NCI-H345 (cell line): Measurements from ENCODE around the gene RNF138.
"Not testable (repeated sequence)": the region's sequence is repeated elsewhere in the genome, so short reads cannot be mapped to it uniquely, and the experiment has no call there.

ENCODE experiments used
- DNase-seq: peaks from one replicate; lab custom pipeline; 2025; lab: John Stamatoyannopoulos, UW

The RNF138 gene, protein sequence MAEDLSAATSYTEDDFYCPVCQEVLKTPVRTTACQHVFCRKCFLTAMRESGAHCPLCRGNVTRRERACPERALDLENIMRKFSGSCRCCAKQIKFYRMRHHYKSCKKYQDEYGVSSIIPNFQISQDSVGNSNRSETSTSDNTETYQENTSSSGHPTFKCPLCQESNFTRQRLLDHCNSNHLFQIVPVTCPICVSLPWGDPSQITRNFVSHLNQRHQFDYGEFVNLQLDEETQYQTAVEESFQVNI

DNA sequence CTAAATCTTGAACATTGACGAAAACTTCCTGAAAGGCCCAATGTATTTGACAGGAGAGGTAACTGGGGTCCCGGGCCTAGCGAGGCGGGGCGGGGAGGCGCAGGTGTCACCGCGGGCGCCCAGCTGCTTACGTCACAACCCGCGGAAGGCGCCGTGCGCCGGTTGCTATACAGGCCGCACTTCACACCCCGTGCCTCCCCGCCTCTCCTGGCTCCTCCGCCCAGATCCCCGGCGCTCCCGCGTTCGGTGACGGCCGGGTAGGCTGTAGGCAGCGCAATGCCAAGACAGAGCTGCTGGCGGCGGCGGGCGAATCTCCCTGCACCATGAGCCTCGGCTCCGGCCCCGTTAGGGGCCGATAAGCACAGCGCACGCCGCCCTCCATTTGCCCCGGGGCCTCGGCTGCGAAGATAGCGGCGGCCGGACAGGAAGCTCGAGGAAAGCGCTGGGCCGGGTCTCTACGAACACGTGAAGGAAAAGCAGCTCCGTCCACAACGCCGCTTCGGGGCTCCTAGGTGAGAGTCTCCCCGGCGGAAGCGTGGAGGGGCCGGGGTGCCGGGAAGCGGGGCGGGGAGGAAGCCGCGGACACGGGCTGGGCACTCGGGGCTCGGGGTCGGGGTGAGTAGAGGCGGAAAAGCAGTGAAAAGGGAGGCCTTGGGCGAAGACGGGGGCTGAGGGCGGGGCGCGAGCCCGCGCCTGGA, at the start of gene RNF138:
Gene RNF138, plus strand, starts transcription at position 151 of the 698 bp plus-strand sequence. CDS start 903 bp downstream, outside the sequence.
- DNase-seq, result peak; percentile 90

DNA sequence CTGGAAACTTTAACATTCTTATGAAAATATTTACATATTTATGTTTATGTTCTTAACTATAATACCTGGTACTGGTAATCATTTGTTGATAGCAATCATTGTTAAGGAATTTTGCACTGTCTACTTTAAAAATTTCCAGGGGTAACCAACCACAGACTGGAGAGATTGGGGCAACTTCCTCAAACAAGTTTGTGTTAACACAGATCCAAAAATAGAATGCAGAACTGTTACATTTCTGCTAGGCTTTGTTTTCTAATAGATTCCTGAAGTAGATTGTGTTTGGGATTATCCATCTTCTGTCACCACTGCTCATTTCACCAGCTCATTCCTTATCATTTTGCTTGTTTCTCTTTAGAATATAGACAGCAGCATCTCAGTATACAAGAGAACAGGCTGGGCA, 49.3 kb upstream of the RNF138 start:
- no peak for DNase-seq

GRCh38 chr18:32048507-32049091, 43.1 kb upstream of the RNF138 start:
- no peak for DNase-seq

DNA sequence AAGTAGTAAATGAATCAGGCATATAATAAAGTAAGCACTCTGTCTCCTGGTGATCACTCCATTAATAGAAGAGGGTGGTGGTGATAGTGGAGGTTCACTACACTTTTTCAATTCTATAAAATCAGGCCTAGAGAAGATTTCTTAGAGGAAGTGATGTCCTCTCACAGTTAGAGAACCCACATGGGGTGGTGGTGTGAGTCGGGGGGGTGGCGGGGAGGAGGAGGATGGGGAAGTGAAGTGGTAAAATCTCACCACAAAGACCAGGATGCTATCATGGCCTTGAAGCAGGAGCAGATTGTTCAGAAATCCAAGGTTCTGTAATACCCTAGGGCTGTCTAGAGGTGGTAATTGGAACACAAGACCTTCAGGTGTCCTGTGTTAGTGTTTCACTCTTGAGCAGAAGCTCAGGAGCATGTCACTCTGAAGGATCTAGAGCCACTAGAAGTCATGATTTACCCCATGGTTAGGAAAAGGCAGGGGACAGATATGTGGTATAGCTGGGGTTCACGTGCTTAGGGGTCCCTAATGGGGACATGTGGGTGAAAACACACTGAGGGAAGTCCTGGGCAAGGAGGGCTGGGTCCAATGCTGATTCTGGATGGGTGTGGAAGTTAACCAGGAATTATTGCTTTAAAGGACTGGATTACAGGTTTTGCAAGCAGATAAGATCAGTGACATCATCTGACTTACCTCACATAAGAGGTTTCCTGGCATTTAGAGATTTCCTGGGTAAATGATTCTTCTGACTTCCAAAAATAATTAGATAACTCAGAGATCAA, 42.1 kb upstream of the RNF138 start:
- DNase-seq, result no peak

- DNase-seq, result no peak
These were observed 34.9 kb upstream of the RNF138 start for GRCh38 chr18:32056613-32057358.

DNA sequence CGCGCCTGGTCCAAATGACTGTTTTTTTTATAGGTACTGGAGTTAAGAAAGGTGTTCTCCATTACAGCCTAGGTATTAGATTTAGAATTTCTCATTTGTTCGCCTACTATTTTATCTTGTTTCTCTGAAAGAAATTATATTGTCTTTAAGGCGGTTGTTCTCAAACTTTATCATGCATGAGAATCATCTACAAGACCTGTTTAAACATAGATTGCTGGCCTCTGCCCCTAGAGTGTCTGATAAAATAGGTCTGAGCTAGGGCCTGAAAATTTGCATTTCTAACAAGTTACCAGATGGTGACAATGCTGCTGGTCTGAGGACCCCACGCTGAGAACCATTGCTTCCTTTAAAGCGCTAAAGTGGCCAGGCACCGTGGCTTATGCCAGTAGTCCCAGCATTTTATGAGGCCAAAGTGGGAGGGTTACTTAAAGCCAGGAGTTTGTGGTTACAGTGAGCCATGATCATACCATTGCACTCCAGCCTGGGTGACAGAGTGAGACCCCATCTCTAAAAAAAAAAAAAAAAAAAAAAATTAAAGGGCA, 34.0 kb upstream of the RNF138 start:
- DNase-seq, result no peak

DNA sequence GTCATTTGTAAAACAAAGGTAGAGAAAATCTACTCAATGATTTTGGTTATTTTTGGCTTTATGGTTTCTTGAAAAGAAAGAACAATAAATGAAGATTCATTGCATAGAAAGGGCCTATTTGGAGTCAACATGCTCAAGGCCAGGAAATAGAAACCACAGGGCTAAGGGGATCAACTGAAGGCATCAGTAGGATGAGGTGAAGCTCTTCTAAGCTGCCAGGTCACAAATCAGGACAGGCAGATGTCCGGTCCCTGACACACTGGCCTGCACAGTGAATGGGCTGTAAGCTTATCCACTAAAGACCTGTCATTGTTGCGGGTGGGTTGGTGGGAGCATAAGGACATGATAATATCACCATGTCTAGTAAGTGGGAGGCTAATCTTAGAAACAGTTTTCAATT, 31.6 kb upstream of the RNF138 start:
- DNase-seq, result no peak

- DNase-seq, result no peak
These were observed 24.1 kb upstream of the RNF138 start for GRCh38 chr18:32067375-32068167.

DNA sequence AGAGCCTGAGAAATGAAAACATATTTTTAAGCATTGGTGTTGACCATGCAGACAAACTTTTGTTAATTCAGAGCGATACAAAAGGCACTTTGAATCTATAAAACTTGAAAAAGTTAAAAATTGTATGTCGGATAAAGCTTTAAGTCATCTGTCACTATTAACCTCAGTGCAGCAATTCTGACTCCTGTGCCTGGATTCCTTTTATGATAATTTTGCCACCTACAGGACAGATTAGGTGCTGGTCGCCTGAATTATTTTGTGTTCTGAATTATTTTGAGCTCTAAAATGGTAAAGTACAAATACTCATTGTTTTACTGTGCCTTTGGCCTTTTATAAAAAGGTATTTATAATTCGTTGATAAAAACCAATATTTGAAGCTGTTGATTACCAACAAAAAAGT, 19.4 kb upstream of the RNF138 start:
- DNase-seq, result no peak

DNA sequence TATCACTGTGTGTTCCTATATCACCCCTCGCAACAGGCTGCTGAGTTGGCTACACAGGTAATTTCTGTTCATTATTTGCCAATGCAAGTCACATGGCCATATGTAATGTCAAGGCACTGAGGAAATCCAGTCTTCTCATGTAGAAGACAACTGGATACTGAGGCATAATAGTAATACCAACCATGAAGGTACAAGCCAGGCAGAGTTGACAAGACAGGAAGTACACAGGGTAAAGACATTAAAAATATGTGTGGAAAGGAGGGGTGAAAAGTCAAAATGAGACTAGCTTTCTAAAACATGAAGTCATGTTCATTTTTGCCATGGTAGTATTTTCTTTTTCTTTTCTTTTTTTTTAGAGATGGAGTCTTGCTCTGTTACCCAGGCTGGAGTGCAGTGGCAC, 17.5 kb upstream of the RNF138 start:
- DNase-seq, result no peak

DNA sequence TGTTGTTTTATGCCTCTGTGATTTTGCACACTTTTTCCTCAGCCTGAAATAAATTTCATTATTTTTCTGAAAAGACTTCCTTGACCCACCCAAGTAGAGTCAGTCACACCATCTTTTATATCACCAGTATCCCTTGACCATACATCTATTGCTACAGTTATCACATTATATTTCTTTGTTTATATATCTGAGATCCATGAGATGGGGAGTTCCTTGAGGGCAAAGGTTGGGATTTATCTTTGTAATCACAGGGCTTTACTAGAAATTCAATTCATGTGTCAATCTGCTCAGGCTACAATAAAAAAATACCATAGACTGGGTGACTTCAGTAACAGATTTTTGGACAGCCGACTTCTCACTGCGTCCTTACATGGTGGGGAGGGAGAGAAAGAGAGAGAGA, 12.8 kb upstream of the RNF138 start:
- DNase-seq, result no peak

GRCh38 chr18:32081881-32082280, 9.8 kb upstream of the RNF138 start:
- no peak for DNase-seq

DNA sequence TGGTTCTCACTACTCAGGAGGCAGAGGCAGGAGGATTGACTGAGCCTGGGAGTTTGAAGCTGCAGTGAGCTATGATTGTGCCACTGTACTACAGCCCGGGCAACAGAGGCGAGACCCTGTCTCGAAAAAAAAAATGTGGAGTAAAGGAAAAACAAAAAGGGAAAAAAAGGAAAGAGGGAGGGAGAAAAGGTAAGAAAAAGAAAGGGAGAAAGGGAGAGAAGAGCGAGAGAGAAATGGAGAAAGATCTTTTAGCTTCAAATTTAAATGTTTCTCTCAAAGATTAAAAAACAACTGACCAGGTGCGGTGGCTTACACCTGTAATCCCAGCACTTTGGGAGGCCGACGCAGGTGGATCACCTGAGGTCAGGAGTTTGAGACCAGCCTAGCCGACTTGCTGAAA, 7.9 kb upstream of the RNF138 start:
- DNase-seq, result no peak

DNA sequence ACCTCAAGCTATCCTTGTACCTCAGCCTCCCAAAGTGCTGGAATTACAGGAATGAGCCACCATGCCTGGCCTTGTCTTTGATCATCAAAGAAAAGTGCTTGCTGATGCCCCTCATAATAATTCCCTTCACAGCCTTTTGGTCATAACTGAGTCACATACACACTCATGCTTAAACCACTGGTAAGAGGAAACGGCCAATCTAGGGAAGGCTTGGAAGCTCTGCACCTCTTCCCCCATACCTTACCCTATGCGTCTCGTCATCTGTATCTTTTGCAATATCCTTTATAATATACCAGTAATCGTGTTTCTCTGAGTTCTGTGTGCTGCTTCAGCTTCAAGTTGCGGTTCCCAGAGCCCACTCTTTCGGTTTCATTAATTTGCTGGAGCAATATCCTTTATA, 4.8 kb upstream of the RNF138 start:
- no peak for DNase-seq

- not testable (repeated sequence) for DNase-seq
These were observed 843 bp upstream of the RNF138 start for GRCh38 chr18:32090831-32091230.

DNA sequence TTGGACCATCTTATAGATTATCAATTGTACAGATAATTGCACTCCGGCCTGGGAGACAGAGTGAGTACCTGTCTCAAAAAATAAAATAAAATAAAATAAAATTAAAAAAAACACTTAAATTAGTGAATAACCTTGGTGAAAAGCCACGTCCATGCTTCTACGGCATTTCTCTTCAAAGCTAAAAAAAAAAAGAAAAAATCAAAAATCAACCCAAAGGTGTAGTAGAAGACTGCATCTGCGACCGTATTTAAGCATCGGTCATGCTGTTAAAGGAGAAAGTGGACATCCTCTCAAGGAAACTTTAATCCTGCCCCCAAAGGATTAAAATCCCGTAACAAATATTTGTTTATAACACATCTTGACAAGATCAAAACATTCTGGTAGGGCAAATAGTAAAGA, 350 bp upstream of the RNF138 start:
- no peak for DNase-seq

DNA sequence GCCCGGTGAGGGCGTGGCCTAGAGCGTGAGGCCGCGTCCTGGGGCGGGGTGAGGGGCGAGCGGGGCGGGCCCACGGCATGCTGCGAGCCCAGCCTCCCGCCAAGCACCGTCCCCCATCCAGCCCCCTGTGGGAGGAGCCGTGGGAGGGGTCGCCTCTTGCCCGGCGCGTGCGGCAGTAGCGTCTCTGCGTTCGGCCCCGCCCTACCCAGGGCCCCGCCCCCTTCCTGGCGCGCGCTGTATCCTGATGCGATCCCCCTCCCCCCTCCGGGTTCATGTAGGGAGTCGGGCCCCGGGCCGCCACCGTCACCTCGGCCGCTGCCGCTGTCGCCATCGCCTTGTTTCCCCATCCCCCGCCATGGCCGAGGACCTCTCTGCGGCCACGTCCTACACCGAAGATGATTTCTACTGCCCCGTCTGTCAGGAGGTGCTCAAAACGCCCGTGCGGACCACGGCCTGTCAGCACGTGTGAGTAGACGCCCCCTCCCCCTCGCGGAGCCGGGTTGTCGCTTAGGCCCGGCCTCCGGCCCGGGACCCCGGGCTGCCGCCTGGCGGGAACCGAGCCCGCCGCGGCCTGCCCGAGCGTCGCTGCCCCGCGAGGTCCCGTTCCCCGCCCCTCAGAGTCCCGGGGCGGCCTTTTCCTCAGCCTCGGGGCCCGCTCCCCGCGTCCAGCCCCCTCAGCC, 888 bp downstream of the RNF138 start:
- peak; percentile 98 for DNase-seq

DNA sequence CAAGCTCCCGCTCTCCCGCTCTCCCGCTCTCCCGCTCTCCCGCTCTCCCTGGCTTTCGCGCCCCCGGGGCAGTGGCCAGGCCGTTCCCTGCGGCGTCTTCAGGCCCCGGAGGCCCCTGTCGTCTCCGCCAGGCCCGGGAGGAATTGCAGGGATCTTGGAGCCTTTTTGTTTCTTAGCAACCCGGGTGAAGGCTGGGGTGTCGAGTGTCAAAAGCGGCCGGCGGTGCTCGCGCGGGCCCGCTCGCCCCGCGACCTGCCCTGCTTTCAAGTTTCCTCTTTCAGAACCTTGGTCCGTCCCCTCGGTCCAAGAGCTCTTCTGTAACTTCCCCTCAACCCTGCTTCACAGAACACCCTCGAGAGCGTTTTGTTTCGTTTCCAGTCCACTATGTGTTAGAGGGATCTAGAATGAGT, 1.4 kb downstream of the RNF138 start:
- DNase-seq, result peak; percentile 44

DNA sequence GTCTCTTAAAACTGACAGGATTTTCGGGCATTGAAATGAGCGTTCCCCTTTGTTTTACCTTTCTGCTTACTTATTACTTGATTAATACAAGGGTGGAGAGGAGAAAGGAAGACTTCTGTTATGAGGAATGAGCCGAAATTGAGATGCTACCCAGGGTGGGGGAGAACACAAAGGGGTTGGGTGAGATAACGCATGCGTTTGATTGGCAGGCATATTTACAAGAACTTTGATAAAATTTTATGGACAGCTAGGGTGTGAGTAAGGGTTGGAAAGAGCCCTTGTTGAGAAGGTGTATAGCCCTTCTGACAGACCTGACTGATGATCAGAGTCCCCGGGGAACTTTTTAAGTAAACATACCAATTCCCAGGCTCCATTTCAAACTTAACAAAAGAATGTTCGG, 1.8 kb downstream of the RNF138 start:
- DNase-seq, result peak; percentile 27

- DNase-seq, result no peak
These were observed 3.7 kb downstream of the RNF138 start for GRCh38 chr18:32095192-32095899.
